ENCODE measurements around the gene DEPDC4. TPM values are rescaled to one million over a fixed set of nuclear protein-coding genes. Genes with fewer than 3 reads are reported as not detected.

Gene DEPDC4
- total RNA-seq, 2 donors from 2014 or later, result 4.8 to 7.3 TPM

DNA sequence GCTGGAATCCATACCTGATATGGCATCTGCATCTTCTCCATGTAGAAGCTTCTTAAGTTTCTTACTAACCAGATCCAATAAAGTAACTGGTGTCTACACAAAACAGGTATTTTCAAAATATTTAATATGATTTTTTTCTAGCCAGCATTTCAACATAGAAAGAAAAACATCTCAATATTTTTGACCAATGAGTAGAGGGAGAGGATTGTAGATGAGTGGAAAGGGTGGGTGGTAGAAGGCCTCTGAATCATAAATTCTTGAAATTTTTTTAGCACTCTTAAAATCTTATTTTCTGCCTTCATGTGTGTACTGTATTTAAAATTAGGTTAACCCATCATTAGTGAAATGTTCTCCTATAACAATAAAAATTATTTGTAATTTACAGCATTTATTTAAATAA lies 18.0 kb downstream of the DEPDC4 start:
- Mint-ChIP-seq H3K36me3 (ENCODE audit: low read depth) (peaks cover 6% of the 10 kb centered on the region), H3K4me3 (no peak overlapping the region), H3K4me1 (peaks cover 10% of the 10 kb centered on the region), H3K27ac (no peak overlapping the region), H3K9me3 (no peaks in the 10 kb centered on the region), H3K27me3 (ENCODE audit: insufficient read depth) (no peaks in the 10 kb centered on the region)
- TF ChIP-seq CTCF (conservative IDR thresholded peaks at IDR 0.05), result no peak
- DNase-seq, result no peak
- no peak overlapping the region for H3K9ac ChIP-seq (ENCODE audit: extremely low read depth, low read length, poor library complexity, severe bottlenecking)
- H3K4me1 ChIP-seq (ENCODE audit: control insufficient read depth, insufficient read depth, low read length), result peaks cover 3% of the 10 kb centered on the region
- no peak overlapping the region for H3K4me3 ChIP-seq (ENCODE audit: low read length)
- no peaks in the 10 kb centered on the region for H3K36me3 ChIP-seq (ENCODE audit: control insufficient read depth, insufficient read depth, low read length)
- no peaks in the 10 kb centered on the region for H3K27me3 ChIP-seq (ENCODE audit: control insufficient read depth, insufficient read depth, low read length, poor library complexity, severe bottlenecking)
- H3K27ac ChIP-seq (ENCODE audit: low read depth, low read length), result no peak overlapping the region
- no peaks in the 10 kb centered on the region for H3K9me3 ChIP-seq (ENCODE audit: control insufficient read depth, low read length)

DNA sequence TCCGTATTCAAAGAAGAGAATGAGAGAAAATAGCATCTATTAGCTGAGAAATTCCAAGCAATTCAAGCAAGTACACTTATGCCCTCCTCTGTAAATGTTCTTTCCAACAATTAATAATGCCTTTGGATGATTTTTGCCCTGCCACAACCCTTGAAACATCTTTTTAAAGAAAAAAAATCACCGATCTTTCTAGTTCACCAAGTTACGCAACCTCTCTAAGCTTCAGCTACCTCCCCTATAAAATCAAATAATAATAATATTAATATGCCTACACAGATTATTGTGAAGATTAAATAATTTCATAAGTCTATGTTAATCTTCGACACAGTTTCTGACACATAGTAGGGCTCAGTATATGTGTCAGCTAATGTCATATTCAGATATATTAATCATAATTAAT lies 19.1 kb downstream of the DEPDC4 start:
- H3K4me1 ChIP-seq (ENCODE audit: control insufficient read depth, insufficient read depth, low read length), result peaks cover 3% of the 10 kb centered on the region
- Mint-ChIP-seq H3K9me3 (no peaks in the 10 kb centered on the region), H3K36me3 (ENCODE audit: low read depth) (peaks cover 6% of the 10 kb centered on the region), H3K4me1 (peaks cover 10% of the 10 kb centered on the region), H3K27ac (no peak overlapping the region), H3K27me3 (ENCODE audit: insufficient read depth) (no peaks in the 10 kb centered on the region), H3K4me3 (no peak overlapping the region)
- H3K4me3 ChIP-seq (ENCODE audit: low read length), result no peak overlapping the region
- DNase-seq, result no peak
- H3K36me3 ChIP-seq (ENCODE audit: control insufficient read depth, insufficient read depth, low read length), result no peaks in the 10 kb centered on the region
- no peaks in the 10 kb centered on the region for H3K9me3 ChIP-seq (ENCODE audit: control insufficient read depth, low read length)
- WGBS, 2 experiments (ENCODE audit: insufficient coverage in 1 of 2, insufficient read length in 1 of 2), result 92% methylated on average over 3 of the region's 4 CpGs; no CpG with 5 or more reads in 1 of the 2 experiments
- H3K9ac ChIP-seq (ENCODE audit: extremely low read depth, low read length, poor library complexity, severe bottlenecking), result no peak overlapping the region
- no peak overlapping the region for H3K27ac ChIP-seq (ENCODE audit: low read depth, low read length)
- no peaks in the 10 kb centered on the region for H3K27me3 ChIP-seq (ENCODE audit: control insufficient read depth, insufficient read depth, low read length, poor library complexity, severe bottlenecking)
- no peak for TF ChIP-seq CTCF (conservative IDR thresholded peaks at IDR 0.05)

DNA sequence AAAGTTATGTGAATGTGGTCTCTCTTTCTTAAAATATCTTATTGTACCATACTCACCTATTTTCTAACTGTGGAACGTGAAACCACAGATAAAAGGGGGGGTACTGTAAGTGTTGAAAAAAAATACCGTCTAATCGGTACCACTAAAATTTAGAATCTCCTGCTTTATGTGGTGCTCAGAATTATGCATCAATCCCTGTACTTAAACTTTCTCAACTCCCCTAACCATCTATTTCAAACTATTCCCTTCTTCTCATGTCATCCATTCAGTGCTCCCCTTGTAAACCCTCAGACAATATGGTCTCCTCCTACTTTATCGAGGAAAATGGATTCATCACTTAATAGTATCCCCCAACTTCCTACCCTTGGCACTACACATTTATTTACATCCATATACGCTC lies 23.7 kb downstream of the DEPDC4 start:
- Mint-ChIP-seq H3K4me1 (peaks cover 5% of the 10 kb centered on the region), H3K9me3 (no peaks in the 10 kb centered on the region), H3K27ac (no peak overlapping the region), H3K27me3 (ENCODE audit: insufficient read depth) (no peaks in the 10 kb centered on the region), H3K36me3 (ENCODE audit: low read depth) (peaks cover 3% of the 10 kb centered on the region), H3K4me3 (no peak overlapping the region)
- no peaks in the 10 kb centered on the region for H3K27me3 ChIP-seq (ENCODE audit: control insufficient read depth, insufficient read depth, low read length, poor library complexity, severe bottlenecking)
- no peak for TF ChIP-seq CTCF (conservative IDR thresholded peaks at IDR 0.05)
- no peak overlapping the region for H3K9ac ChIP-seq (ENCODE audit: extremely low read depth, low read length, poor library complexity, severe bottlenecking)
- no peak overlapping the region for H3K27ac ChIP-seq (ENCODE audit: low read depth, low read length)
- H3K36me3 ChIP-seq (ENCODE audit: control insufficient read depth, insufficient read depth, low read length), result no peaks in the 10 kb centered on the region
- H3K9me3 ChIP-seq (ENCODE audit: control insufficient read depth, low read length), result no peaks in the 10 kb centered on the region
- no peak overlapping the region for H3K4me3 ChIP-seq (ENCODE audit: low read length)
- 84 to 100% methylated on average over 4 of the region's 5 CpGs for WGBS, 2 experiments (ENCODE audit: insufficient coverage in 1 of 2, insufficient read length in 1 of 2)
- DNase-seq, result no peak
- H3K4me1 ChIP-seq (ENCODE audit: control insufficient read depth, insufficient read depth, low read length), result peaks cover 1% of the 10 kb centered on the region
